C4-2B (cell line): Measurements from ENCODE around the gene CPNE9.

ENCODE experiments used
- ZFX ChIP-seq: fragments of 450-650 bp; IDR thresholded peaks from 2 replicates; pipeline ENCODE4 v1.6.1; 2017
- TF ChIP-seq, protein P1 (sequence below): fragments of 450-650 bp; conservative IDR thresholded peaks from 2 replicates; pipeline ENCODE4 v1.5.1; 2017; ENCODE audit warnings: mild to moderate bottlenecking

DNA sequence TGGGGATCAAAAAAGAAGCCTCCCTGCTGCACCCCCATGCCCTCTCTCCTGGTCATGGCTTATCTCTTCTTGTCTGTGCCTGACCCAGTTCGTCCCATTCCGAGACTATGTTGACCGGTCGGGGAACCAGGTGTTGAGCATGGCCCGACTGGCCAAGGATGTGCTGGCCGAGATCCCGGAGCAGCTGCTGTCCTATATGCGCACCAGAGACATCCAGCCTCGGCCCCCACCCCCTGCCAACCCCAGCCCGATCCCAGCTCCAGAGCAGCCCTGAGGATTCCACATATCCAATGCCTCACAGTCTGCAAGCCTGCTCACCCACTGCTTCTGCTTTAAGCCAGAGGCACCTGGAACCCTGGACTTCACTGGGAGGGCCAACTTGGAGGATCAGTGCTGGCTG, 25.8 kb downstream of the CPNE9 start:
- TF ChIP-seq, protein P1, sequence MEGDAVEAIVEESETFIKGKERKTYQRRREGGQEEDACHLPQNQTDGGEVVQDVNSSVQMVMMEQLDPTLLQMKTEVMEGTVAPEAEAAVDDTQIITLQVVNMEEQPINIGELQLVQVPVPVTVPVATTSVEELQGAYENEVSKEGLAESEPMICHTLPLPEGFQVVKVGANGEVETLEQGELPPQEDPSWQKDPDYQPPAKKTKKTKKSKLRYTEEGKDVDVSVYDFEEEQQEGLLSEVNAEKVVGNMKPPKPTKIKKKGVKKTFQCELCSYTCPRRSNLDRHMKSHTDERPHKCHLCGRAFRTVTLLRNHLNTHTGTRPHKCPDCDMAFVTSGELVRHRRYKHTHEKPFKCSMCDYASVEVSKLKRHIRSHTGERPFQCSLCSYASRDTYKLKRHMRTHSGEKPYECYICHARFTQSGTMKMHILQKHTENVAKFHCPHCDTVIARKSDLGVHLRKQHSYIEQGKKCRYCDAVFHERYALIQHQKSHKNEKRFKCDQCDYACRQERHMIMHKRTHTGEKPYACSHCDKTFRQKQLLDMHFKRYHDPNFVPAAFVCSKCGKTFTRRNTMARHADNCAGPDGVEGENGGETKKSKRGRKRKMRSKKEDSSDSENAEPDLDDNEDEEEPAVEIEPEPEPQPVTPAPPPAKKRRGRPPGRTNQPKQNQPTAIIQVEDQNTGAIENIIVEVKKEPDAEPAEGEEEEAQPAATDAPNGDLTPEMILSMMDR = no peak
- no peak for TF ChIP-seq ZFX
